ENCODE data around the gene SLC38A11.
"Not testable (repeated sequence)": the region's sequence is repeated elsewhere in the genome, so short reads cannot be mapped to it uniquely, and the experiment has no call there.

SLC38A11 gene

DNA sequence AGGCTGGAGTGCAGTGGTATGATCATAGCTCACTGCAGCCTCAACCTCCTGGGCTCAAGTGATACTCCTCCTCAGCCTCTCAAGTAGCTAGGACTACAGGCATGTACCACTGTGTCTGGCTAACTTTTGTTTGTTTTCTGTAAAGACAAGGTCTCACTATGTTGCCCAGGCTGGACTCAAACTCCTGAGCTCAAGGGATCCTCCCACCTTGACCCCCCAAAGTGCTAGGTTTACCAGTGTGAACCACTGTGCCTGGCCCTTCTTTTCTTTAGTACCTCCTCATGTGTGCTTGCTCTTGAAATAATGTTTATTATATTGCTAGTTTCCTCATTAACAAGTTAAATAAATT, 94.7 kb downstream of the SLC38A11 start:
- Histone ChIP-seq H3K4me3 (ENCODE audit: low read depth, low read length) (no peak overlapping the region), H3K27me3 (ENCODE audit: insufficient read depth, low read depth, severe bottlenecking) (no peaks in the 10 kb centered on the region), H3K9me3 (ENCODE audit: severe bottlenecking) (no peaks in the 10 kb centered on the region), H3K27ac (no peak overlapping the region), H3K36me3 (no peaks in the 10 kb centered on the region)
- TF ChIP-seq CTCF (IDR thresholded peaks at IDR 0.05; ENCODE audit: low read depth, low read length): no peak
- no peak for DNase-seq

- DNase-seq; H3K9me3 ChIP-seq (ENCODE audit: severe bottlenecking); H3K27me3 ChIP-seq (ENCODE audit: insufficient read depth, low read depth, severe bottlenecking); H3K4me3 ChIP-seq (ENCODE audit: low read depth, low read length); H3K27ac ChIP-seq; H3K36me3 ChIP-seq: not testable (repeated sequence)
Measured at GRCh38 chr2:164859906-164860693, 95.2 kb downstream of the SLC38A11 start.

GRCh38 chr2:164859251-164859818, 96.0 kb downstream of the SLC38A11 start:
- no peak for TF ChIP-seq CTCF (IDR thresholded peaks at IDR 0.05; ENCODE audit: low read depth, low read length)
- no peaks in the 10 kb centered on the region for H3K9me3 ChIP-seq (ENCODE audit: severe bottlenecking)
- no peak for DNase-seq
- no peak overlapping the region for H3K4me3 ChIP-seq (ENCODE audit: low read depth, low read length)
- no peaks in the 10 kb centered on the region for H3K36me3 ChIP-seq
- H3K27me3 ChIP-seq (ENCODE audit: insufficient read depth, low read depth, severe bottlenecking): no peaks in the 10 kb centered on the region
- no peak overlapping the region for H3K27ac ChIP-seq

GRCh38 chr2:164852086-164852485, 103.2 kb downstream of the SLC38A11 start:
- Histone ChIP-seq H3K27me3 (ENCODE audit: insufficient read depth, low read depth, severe bottlenecking) (no peaks in the 10 kb centered on the region), H3K9me3 (ENCODE audit: severe bottlenecking) (no peaks in the 10 kb centered on the region), H3K4me3 (ENCODE audit: low read depth, low read length) (no peak overlapping the region), H3K36me3 (no peaks in the 10 kb centered on the region), H3K27ac (no peak overlapping the region)
- DNase-seq: no peak
- TF ChIP-seq CTCF (IDR thresholded peaks at IDR 0.05; ENCODE audit: low read depth, low read length): no peak

GRCh38 chr2:164850235-164850634, 105.1 kb downstream of the SLC38A11 start:
- TF ChIP-seq CTCF (IDR thresholded peaks at IDR 0.05; ENCODE audit: low read depth, low read length): no peak

GRCh38 chr2:164849506-164849905, 105.8 kb downstream of the SLC38A11 start:
- no peak for TF ChIP-seq CTCF (IDR thresholded peaks at IDR 0.05; ENCODE audit: low read depth, low read length)
- Histone ChIP-seq H3K27ac (peak overlapping the region; percentile 69), H3K9me3 (ENCODE audit: severe bottlenecking) (no peaks in the 10 kb centered on the region), H3K4me3 (ENCODE audit: low read depth, low read length) (no peak overlapping the region), H3K36me3 (no peaks in the 10 kb centered on the region), H3K27me3 (ENCODE audit: insufficient read depth, low read depth, severe bottlenecking) (no peaks in the 10 kb centered on the region)
- DNase-seq: no peak

More at GRCh38 chr2:164850235-164850634, 105.1 kb downstream of the SLC38A11 start:
- H3K4me3 ChIP-seq (ENCODE audit: low read depth, low read length): no peak overlapping the region
- H3K9me3 ChIP-seq (ENCODE audit: severe bottlenecking): no peaks in the 10 kb centered on the region
- no peak for DNase-seq
- H3K27ac ChIP-seq: no peak overlapping the region
- H3K36me3 ChIP-seq: no peaks in the 10 kb centered on the region
- H3K27me3 ChIP-seq (ENCODE audit: insufficient read depth, low read depth, severe bottlenecking): no peaks in the 10 kb centered on the region

All from WERI-Rb-1 (cell line).